IPS DF 19.7 (cell line): ENCODE results near the gene COL27A1.

Source experiments
- DNase-seq: peaks from one replicate; pipeline ENCODE4 v3.0.0-alpha.2; 2013; ENCODE audit warnings: low read depth, low spot score

The COL27A1 gene

DNA sequence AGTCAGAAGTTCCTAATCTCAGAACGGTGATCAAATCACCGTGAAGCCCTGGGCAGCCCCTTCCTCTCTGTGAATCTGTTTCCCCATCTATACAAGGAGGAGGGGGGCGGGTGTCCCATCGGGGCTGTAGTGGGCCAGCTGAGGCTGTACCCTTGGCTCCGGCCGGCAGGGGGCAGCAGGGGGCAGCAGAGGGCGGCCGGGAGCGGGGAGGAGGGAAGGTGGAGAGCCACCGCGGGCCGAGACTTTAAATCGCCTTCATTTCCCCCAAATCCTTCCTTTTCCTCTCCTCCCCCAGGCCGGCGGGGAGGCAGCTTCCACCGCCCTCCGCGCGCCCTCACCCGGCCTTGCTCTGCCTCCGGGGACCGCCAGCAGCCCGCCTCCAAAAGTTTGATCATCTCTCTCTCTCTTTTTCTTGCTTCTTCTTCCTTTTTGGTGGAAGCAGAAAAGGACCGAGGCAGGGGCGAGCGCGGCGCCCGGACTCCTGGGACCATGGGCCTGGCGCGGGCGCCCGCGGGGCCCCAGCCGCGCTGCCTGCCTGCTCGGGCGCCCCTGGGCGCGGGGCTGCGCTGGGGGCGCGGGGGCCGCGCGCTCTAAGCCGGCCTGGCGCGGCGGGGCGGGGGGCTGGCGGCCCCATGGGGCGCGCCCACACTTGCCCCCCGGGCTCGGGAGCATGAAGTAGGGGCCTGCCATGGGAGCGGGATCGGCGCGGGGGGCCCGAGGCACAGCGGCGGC, at the start of gene COL27A1:
COL27A1 (plus strand) TSS at position 275 of the 732 bp plus-strand sequence; CDS start at position 689, 414 bp downstream.
- DNase-seq, result peak; percentile 9

DNA sequence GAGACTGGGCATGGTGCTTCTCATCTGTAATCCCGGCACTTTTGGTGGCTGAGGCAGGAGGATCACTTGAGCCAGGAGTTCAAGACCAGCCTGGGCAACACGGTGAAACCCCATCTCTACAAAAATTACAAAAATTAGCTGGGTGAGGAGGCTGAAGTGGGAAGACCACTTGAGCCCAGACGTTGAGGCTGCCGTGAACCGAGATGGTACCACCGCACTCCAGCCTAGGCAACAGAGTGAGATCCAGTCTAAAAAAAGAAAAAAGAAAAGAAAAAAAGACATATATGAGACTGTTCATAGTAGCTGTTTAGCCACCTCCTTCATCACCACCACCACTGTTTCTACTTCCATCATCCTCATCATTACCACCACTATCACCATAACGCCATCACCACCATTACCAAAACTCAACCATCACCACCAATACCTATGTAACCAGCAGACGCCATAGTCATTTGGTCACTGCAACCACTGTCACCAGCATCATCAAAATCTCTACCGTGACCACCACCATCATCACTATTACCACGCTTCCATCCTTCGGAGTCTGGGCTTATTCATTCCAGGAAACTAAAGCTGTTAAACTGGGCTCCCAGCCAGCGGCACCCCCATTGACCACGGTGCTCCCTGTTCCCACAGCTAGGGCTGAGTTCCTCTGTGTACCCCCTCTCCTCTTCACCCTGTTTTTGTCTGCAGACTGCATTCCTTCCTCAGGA, 47.9 kb upstream of the COL27A1 start:
- no peak for DNase-seq

DNA sequence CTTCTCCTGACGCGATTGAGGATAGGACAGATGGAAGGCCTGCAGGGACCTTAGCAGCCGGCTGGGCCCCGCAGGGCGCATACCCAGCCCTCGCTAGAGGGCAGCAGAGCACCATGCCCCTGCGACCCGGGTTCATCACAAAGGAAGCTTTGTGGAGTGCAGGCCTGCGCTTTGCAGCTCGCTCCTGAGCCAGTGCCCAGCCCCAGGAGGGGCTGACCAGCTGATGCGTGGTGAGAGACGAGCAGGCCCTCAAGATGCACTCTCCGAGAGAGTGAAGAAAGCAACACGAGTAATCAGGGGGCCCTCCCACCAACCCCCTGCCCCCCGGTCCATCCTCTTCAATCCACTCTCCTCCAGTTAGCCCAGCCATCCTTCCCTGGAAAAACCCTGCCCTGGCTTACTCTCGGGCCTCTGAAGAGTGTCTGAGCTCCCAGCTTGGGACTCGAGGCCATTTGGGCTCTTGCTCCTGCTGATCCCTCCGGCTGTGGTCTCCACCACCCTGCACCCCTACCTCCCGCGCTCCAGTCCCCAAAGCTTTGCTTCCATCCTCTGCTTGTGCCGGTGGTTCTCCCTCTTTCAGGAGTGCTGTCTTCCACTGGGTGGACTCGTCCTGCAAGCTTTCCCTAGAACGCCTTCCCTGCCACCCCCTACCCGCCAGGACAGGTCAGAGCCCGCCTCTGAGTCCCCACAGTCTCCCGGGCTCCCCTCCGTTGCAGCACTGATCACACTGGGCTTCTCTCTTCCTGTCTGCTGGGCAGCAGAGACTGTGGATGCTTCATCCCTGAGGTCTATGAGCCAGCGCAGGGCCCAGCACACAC, 47.1 kb upstream of the COL27A1 start:
- DNase-seq, result peak; percentile 69

DNA sequence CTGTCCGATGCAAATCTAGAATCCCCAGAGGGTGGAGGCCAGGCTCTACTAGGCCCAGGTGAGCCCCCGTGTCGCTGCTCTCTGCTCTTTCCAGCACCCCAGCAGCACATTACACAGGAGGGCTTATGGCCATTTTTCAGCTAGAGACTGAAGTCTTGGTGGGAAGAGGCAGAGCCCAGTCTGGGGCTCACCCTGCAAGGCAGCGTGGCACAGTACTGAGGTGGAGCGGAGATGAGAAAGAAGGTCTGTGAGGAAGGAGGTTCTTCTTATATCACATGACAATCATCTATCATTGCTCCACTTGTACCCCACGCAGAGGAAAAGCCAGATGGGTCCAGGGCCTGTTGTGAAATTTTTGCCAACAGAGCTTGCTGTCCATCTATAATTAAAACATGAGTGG, 46.2 kb upstream of the COL27A1 start:
- DNase-seq, result no peak

DNA sequence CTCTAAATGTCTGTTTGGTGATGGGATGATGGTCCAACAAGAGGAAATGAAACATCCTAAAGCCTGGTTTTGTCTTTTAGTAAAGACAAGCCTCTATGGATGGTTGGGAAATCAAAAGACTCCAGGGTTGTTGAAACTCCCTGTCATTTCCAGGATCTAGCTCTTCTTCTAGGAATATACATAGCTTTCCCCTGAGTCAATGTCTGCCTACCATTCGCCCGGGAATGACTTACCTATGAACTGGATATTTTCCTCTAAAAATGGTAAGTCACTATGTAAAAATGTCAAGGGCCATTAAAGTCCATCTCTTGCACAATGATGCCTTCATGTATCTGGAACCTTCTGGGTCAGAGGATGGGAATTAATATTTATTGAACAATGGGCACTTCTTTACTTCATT, 45.2 kb upstream of the COL27A1 start:
- DNase-seq, result no peak

DNA sequence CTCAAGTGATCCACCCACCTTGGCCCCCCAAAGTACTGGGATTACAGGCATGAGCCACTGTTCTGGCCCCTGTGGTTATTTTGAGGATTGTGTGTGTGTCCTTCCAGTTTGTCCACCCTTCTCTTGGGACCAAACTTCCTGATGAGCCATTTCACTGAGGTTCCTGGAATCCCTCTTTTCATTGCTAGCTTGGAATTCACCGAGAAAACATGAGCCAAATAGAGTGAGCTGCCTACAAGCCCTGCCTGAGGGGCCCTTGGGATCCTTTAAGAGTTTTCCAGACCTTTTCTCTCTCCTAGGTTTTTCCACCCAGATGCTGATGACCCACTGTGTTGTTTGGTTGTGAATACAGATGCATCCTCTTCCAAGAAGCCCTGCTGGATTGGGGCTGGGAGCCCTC, 43.0 kb upstream of the COL27A1 start:
- DNase-seq, result no peak

DNA sequence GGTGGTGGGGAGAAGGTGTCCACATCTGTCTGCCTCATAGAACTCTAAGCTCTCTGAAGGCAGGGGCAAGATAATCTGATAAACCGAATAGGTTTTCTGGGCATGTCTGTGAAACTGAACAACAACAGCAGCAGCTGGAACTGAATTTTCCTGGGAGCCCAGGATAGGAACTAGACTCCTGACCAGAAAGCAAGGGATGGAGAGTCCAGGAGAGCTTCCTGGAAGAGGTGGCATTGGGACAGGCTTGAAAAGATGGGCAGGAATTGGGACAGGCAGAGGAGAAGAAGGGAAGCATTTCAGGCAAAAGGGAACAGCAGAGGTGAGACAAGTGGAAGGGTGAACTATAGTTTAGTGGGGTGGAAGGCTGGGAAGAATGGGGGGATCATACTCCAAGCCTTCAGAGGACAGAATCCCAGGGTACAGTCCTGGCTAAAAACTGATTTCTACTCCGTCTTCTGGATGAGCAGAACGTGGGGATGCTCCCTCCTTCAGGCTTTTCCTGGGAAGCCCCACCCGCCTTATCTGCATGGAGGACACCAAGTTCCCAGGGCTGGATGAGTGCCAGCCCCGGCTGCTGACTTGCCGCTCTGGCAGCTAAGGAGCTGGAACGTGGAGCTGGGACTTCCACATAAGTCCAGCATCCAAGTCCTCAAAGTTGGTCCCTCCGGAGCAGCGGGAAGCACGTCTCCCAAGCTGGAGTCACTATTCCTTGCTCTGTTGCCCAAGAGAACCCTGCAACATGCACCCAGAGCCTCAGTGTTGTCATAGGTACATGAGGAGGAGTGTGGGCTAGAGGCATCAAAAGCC, 42.4 kb upstream of the COL27A1 start:
- DNase-seq, result no peak

DNA sequence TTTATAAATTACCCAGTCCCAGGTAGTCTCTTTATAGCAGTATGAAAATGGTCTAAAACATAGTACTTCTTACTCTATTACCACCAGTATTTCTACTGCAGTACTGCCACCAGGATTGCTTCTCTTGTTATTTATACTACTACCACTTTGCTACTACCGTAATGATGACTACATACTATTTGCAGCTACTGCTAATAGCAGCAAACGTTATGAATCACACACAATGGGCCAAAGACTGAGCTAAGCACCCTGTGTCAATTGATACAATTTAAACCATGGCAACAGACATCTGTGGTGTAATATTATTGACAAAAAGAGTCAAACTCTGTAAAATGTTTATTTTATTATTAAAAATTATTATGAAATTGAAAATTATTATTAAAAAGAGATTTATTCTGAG, 41.0 kb upstream of the COL27A1 start:
- DNase-seq, result no peak

DNA sequence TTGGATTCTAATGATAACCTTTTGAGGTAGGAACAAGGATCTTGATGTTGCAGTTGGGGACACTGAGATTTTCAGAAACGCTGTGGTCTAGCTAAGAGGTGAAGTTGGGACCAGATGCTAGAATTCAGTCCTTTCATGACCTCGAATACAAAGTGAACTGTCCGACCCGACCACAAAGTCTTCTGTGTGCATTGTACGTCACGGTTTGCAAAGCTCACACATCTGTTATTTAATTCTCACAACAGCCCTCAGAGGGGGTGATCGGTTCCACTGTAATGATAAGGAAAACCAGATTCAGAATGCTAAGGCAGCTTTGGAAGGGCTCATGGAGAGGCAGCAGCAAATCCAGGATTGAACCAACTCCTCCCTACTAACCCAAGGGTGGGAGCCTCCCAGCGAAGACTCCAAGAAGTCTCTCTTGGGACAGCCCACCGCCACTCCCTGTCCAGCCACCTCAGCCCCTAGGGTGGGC, 39.6 kb upstream of the COL27A1 start:
- DNase-seq, result no peak

DNA sequence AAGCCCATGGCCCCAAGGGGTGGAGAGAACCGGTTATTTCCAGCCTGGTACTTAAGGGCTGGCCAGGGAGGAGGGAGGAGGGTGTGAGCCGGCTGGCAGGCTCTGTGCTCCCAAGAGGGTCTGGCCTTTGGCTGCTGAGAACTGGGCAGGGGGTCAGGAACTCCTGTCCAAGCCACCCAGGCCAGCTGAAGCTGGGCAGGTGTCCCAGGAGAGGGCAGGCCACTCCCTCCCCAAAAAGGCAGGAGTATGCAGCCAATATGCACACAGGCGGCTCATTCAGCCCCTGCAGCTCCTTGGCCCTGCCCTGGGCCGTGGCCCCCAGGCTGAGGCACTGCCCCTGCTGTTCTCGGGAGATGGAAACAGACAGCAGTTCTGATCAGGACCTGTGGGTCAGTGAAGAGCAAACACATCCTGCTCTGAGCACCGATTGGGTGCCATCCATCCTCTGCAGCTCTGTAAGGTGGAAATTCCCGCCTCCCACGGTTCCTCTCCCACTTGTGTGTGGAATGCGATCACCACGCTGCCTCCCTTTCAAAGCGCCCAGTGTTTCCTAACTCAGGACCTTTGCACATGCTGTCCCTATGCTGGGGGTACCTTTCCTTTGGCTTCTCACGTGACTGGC, 39.1 kb upstream of the COL27A1 start:
- DNase-seq, result no peak

DNA sequence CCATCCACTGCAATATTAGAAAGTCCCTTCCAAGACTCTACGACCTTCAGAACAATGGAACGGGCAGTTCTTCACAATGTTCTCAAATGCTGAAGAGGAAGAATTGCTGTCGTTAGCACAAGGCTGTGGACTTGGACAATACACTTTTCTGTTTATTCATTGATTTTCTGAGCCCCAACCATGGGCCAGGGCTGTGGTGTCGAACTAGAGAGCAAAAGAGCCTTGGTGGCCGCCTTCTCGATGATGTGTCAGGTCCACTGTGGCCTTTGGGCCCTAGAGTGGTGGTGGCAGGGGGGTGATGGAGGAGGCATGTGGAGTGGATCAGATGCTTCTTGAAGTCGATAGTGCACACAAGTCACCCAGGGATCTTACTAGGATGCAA, 37.7 kb upstream of the COL27A1 start:
- no peak for DNase-seq

DNA sequence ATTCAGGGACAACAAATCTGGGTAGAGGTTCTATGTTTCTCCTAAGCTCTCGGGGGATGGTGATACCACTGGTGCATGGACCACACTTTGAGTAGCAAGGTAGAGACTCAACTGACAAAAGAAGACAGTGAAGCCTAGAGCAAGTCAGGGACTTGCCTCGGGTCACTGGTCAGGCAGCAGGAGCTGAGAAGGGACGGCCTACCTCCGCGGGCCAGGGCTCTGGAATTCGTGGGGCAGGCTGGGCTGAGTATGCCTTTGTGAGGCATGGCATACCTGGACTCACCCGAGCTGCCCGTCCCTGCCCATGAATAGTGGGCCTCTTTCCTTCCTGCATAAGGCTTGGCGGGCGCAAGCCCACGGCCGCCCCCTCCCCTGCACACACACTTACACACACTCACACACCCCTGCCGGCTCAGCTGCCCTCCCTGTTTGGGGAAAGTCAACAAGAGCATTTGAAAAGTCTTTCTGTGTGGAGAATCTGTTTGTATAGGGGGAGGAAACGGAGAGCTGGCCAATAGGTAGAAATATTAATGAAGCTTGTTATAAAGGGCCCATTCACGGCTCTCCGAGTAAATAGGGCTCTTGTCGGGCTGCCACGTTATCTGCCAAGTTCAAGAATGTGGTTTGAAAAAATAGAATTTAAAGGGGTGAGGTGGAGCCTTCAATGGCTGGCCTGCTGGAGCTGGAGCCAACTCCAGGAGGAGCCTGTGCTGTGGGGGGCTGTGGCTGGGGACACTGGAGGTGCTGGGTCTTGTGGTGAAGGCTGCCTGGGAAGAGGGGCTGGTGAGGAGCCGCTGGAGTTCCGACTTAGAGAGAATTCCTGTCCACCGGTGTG, 37.1 kb upstream of the COL27A1 start:
- DNase-seq, result no peak

DNA sequence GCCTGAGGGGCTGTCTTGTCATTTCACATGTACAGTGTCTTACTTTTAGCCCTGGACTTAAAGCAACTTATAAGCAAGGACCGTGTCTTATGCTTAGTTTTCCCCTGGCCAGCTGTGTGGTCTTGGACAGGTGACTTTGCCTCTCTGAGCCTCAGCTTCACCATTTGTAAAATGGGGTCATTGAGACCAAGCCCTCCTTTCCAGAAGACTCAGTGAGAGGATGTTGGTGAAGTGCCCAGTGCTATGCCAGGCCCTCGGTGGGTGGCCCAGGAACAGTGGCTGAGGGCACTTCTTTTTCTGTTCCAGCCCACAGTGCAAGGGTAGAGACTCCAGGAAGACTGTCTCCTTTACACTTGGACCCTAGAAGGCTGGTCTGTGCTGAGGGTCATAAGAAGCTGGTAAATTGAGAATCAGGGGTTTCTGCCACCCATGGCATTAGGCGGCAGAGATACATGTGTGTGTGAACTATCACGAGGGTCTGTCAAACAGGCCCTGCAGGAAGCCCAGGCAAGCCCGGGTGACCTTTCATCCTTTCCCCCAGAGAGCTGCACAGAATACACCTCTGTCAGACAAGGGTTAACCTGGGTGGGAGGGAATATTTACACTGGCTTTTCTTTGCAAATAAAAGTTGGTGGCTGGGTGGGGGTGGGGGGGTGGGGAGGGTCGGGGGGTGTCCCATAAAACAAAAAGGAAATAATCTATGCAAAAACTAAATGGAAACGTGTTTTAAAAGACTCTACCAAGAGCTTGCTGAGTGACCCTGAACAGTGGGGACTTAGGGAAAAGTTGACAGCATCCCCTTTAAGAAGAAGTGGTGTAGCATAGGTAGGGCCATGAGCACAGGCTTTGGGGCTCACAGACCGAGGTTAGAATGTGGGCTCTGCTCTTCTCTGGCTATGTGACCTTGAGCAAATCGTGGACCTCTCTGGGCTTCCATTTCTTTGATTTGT, 35.8 kb upstream of the COL27A1 start:
- no peak for DNase-seq

DNA sequence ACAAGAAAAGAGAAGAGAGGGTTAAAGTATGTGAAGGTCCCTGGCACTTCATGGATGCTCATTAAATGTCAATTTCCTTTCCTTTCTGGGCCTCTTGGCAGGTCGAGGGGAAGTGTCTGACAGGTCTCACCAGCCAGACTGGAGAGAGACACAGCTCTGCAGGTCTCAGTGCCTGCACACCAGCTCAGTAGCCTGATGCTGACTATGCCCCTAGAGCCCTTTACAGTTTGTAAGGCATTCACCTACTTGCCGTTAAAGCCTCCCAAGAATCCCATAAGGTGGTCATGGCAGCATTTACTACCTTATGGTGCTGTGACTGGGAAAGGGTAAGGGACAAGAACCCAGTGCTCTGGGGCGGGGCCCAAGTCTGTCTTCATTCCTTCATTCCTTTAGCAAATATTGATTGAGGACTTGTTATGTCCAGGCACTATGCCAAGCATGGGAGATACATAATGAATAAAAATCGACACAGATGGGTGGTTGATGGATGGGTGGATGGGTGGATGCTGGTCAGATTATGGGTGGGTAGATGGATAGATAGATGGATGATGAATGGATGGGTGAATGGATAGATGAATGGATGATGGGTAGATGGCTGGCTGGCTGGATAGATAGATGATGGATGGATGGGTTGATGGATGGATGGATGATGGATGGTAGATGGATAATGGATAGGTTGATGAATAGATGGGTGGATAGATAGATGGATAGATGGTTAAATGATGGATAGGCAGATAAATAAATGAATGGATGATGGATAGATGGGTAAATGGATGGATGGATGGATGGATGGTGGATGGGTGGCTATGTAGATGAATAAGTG, 34.9 kb upstream of the COL27A1 start:
- no peak for DNase-seq

DNA sequence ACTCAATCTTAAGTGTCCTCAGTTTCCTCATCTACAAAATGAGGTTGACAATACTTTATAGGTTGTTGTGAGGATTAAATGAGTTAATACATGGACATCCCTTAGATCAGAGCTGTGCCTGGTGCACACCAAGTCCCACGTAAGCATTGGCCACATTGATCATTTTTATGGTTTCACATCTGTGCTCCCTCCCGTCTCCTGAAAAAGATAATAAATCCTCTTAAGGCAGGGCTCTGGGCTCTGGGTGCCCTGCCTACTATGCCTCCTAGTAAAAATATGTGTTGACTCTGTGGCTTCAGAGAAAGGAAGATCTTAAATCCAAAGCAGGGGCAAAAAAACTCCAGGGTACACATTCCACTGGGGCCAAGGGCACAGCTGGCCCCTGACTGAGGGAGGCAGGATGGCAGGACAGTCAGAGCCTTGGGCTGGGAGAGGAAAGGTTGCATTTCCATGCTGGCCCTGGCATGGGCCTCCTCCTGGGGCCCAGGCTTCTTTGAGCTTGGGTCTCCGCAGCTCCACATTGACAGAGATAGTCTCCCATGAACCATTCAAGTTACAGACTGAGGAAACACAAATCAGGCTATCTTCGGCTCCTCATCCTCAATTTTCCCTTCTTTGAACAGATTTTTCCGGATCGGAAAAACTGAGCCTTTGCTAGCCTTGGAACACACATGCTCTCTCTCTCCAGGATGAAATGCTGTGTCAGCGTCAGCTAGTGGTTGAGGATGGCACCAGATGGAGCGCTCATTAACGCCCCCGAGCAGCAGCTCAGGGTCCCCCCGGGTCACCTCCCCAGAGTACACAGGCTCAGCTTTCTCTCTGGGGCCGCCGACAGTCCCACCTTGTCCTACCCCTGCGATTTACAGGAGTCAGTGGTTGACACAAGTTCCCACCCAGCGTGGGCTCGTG, 33.9 kb upstream of the COL27A1 start:
- DNase-seq, result no peak

DNA sequence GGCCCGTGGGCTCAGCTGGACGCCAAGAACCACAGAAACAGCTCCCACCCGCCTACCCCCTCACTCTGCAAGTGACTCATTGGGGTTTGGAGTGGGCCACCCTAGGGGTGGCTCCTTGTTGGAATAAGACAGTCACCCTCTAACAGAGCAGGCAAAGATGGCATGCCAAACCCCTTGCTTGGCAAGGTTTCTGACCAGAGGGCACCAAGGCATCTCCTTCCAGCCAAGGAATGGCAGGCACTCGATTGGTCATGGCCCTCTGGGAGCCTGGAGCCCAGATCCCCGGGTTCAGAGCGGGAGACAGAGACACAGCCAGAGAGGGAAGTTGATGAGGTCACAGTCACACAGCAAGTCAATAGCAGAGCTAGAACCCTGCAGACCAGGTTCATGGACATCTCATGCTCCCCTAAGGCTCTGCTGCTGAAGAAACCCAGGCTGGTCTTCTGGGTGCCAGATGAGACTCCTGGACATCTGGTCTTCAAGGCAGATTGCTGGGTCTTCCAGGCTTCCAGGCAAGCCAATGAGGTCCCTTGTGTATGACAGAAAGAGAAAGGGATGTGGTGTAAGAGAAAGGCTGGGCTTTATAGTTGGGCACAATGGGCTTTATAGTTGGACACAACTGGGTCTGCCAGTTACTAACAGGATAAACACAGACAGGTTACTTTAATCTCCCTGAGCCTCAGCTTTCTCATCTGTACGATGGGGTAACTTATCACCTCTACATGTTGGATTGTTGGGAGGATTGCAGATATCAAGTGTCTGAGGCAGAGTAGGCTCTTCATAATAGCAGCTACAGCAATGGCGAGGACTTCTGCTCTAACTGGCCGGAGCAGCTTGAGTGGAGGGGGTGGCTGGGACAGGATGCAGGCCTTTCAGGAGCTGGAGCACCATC, 33.0 kb upstream of the COL27A1 start:
- no peak for DNase-seq
